Gastroesophageal sphincter (tissue), 4 donors: ENCODE data around the gene DUSP8. TPM values are rescaled to one million over a fixed set of nuclear protein-coding genes. Genes with fewer than 3 reads are reported as not detected.

ENCODE experiments used
- ATAC-seq: fragments of 150-250 bp; one replicate; pipeline ENCODE4 v1.9.1; 2016; ENCODE audit warnings: mild to moderate bottlenecking, moderate library complexity
- H3K27ac ChIP-seq, 4 donors: fragments of 200-600 bp; sonication (generic) in 3 of 4; 1 replicate in 3 of 4; 2 replicates in 1 of 4; pipeline ENCODE4 v1.5.1; 2016 to 2019
- H3K27me3 ChIP-seq: fragments of 200-600 bp; sonication (generic); one replicate; pipeline ENCODE4 v1.5.1; 2019
- H3K36me3 ChIP-seq, 2 donors: fragments of 200-600 bp; sonication (generic); one replicate each; pipeline ENCODE4 v1.5.1; 2019; ENCODE audit warnings: control low read depth in 1 of 2
- H3K4me1 ChIP-seq, 3 donors: fragments of 200-600 bp; sonication (generic); 1 replicate in 2 of 3; 2 replicates in 1 of 3; pipeline ENCODE4 v1.5.1; 2016 to 2019; ENCODE audit warnings: control low read depth in 2 of 3
- H3K4me3 ChIP-seq, 2 donors: fragments of 200-600 bp; sonication (generic); one replicate each; pipeline ENCODE4 v1.5.1; 2019; ENCODE audit warnings: mild to moderate bottlenecking in 1 of 2, moderate library complexity in 1 of 2
- H3K9me3 ChIP-seq, 3 donors: fragments of 200-600 bp; sonication (generic); one replicate each; pipeline ENCODE4 v1.5.1; 2017 to 2019; ENCODE audit warnings: control low read depth in 2 of 3
- EP300 ChIP-seq: sonication (generic); formaldehyde crosslinking; IDR thresholded peaks from one replicate; pipeline ENCODE4 v1.6.1; 2017; ENCODE audit warnings: antibody characterized with exemption, mild to moderate bottlenecking
- POLR2A ChIP-seq, 2 donors: fragments of 450-650 bp; IDR thresholded peaks; one replicate each; pipeline ENCODE4 v1.6.1; 2017; ENCODE audit warnings: antibody characterized with exemption in 2 of 2, mild to moderate bottlenecking in 2 of 2, moderate library complexity in 1 of 2
- POLR2AphosphoS5 ChIP-seq: sonication (generic); formaldehyde crosslinking; IDR thresholded peaks from one replicate; pipeline ENCODE4 v1.6.1; 2017; ENCODE audit warnings: antibody characterized with exemption
- WGBS, 2 donors: methylation state at CpG; one replicate each; pipeline ENCODE4 v1.1.5; 2018; ENCODE audit warnings: low coverage in 1 of 2; 5-methylcytosine and 5-hydroxymethylcytosine counted together
- total RNA-seq, 4 donors: library from RNA; depleted of rRNA; stranded (reverse); fragments of >200 nt; gene quantifications; one replicate each; pipeline ENCODE4 v1.1.0, GENCODE V29; 2016
- TF ChIP-seq, protein P1 (sequence below), 4 experiments: fragments of 200-600 bp in 2 of 4; fragments of 450-650 bp in 2 of 4; sonication (generic) in 1 of 4; IDR thresholded peaks; one replicate each; pipeline ENCODE4 v1.5.1; 2017 to 2019; ENCODE audit warnings: antibody characterized with exemption in 4 of 4, mild to moderate bottlenecking in 2 of 4, moderate library complexity in 2 of 4

DUSP8 gene
- total RNA-seq, 4 donors from 2014 or later, result 3.3 to 7.8 (median 4.9) TPM

DNA sequence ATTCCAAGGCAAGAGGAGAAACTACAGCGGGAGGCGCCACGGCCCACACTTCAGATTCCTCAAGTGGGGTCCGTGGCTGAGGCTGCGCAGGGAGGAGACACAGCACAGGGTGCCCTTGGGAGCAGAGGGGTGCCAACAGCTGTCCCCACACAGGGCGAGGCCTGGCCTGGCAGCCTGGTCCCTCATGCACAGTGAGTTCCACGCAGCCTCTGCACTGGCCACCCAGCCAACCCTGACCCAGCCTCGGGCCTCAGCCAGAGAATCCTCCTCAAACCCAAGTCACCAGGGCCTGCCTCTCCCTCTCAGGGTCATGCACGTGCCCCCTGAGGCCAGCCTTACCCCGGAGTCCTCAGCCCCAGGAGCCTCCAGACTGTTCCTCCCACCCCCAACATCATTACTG is 63.1 kb downstream of the DUSP8 start:
- Histone ChIP-seq H3K9me3 (no peaks in the 10 kb centered on the region), H3K36me3 (no peaks in the 10 kb centered on the region), H3K4me1 (peaks cover 0 to 90% (median 53%) of the 10 kb centered on the region in 3 donors), H3K27me3 (no peaks in the 10 kb centered on the region), H3K27ac (peak overlapping the region in 2 of 4 donors; percentile 9 to 49), H3K4me3 (no peak overlapping the region)
- TF ChIP-seq EP300, result no peak
- no peak for TF ChIP-seq POLR2AphosphoS5
- no peak for ATAC-seq
- 40% methylated on average over 1 of the region's 10 CpGs; no CpG with 5 or more reads in 1 of the 2 donors for WGBS, 2 donors

DNA sequence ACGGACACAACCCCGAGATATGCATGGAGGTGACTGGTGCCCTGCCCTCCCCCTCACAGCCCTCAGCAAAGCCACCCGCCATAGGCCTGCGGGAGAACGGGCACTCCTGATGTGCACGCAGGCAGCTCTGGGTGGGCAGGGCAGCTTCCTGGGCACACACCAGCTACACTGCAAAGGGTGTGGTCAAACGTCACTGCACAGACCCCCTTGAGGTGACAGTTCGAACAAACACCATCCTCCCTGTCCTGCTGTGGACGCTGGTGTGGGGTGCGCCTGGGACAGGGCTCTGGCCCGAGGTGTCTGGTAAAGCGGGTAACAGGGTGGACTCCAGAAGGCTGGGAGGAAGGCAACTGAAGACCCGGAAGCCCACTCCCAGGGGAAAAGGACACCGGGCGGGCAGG is 63.6 kb downstream of the DUSP8 start:
- no peaks in the 10 kb centered on the region for H3K27me3 ChIP-seq
- no peak for ATAC-seq
- peaks cover 0 to 90% (median 53%) of the 10 kb centered on the region in 3 donors for H3K4me1 ChIP-seq
- H3K9me3 ChIP-seq, result no peaks in the 10 kb centered on the region
- H3K36me3 ChIP-seq, result no peaks in the 10 kb centered on the region
- H3K4me3 ChIP-seq, result no peak overlapping the region
- 38% methylated on average over 3 of the region's 15 CpGs; no CpG with 5 or more reads in 1 of the 2 donors for WGBS, 2 donors
- no peak for TF ChIP-seq POLR2AphosphoS5
- TF ChIP-seq, protein P1, sequence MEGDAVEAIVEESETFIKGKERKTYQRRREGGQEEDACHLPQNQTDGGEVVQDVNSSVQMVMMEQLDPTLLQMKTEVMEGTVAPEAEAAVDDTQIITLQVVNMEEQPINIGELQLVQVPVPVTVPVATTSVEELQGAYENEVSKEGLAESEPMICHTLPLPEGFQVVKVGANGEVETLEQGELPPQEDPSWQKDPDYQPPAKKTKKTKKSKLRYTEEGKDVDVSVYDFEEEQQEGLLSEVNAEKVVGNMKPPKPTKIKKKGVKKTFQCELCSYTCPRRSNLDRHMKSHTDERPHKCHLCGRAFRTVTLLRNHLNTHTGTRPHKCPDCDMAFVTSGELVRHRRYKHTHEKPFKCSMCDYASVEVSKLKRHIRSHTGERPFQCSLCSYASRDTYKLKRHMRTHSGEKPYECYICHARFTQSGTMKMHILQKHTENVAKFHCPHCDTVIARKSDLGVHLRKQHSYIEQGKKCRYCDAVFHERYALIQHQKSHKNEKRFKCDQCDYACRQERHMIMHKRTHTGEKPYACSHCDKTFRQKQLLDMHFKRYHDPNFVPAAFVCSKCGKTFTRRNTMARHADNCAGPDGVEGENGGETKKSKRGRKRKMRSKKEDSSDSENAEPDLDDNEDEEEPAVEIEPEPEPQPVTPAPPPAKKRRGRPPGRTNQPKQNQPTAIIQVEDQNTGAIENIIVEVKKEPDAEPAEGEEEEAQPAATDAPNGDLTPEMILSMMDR (IDR thresholded peaks at IDR 0.05), result no peak
- TF ChIP-seq POLR2A (IDR thresholded peaks at IDR 0.05), result no peak
- no peak for TF ChIP-seq EP300
- H3K27ac ChIP-seq, result no peak overlapping the region

DNA sequence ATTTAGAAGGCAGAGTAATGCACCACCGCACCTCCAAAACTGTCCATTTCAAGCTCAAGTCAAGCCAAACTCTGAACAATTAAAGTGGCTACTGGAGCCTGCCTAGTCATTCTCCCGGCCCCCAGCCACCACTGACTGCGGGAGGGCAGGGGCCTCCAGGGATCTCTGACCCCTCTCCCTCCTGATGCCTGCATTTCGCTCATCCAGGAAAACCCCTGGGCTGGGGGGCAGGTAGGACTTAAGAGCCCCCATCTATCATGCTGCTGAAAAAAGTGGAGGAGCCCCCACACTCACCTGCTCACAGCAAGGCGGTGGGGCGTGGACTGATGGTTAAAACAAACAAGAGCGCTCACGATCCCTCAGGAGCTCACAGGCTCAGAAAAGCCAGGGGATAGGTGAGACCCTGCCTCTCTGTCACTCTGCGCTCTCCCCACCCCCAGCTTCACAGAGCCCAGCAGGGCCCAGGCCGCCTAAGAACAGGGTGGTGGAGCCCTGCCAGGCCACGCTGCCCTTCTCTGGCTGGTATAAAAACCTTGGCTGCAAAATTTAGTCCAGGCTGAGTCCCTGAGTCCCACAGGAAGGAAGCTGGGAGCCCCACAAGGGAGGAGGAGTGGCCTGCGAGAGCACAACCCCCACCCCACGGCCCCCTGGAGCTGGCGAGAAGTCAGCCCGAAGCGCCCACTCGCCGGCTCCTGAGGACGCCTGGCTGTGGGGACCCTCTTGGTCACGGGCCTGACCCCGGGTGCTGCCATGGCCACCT is 64.5 kb downstream of the DUSP8 start:
- Histone ChIP-seq H3K27me3 (no peaks in the 10 kb centered on the region), H3K36me3 (no peaks in the 10 kb centered on the region), H3K4me1 (peaks cover 0 to 91% (median 60%) of the 10 kb centered on the region in 3 donors), H3K4me3 (no peak overlapping the region), H3K9me3 (no peaks in the 10 kb centered on the region), H3K27ac (peak overlapping the region in 3 of 4 donors; percentile 17 to 66 (median 45))
- TF ChIP-seq POLR2A (IDR thresholded peaks at IDR 0.05) (no peak), POLR2AphosphoS5 (no peak), EP300 (no peak)
- TF ChIP-seq, protein P1 (IDR thresholded peaks at IDR 0.05), result no peak
- 57% methylated on average over 5 of the region's 21 CpGs; no CpG with 5 or more reads in 1 of the 2 donors for WGBS, 2 donors
- peak; percentile 14 for ATAC-seq

DNA sequence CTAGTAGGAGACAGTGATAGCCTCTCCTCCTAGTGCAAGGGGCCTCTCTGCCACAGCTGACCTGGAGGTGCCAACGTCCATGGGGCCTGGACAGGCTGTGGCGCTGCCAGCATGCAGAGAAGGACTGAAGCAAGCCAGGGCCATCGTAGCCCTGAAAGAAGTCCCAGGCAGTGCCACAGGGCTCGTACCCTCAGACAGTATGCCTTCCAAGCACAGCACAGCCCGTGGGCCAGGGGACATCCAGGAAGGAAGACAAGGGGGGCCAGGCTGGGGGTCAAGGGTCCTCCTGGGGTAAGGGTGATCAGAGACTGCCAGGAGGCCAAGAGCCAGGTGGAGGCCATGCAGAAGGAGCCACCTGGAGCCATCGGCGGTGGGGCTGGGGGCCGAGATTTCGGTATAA is 65.1 kb downstream of the DUSP8 start:
- no peak for TF ChIP-seq EP300
- TF ChIP-seq POLR2AphosphoS5, result no peak
- TF ChIP-seq POLR2A (IDR thresholded peaks at IDR 0.05), result no peak
- TF ChIP-seq, protein P1 (IDR thresholded peaks at IDR 0.05), result no peak
- Histone ChIP-seq H3K36me3 (no peaks in the 10 kb centered on the region), H3K27me3 (no peaks in the 10 kb centered on the region), H3K4me3 (no peak overlapping the region), H3K4me1 (peaks cover 0 to 91% (median 65%) of the 10 kb centered on the region in 3 donors), H3K27ac (peak overlapping the region in 2 of 4 donors; percentile 45 to 66), H3K9me3 (no peaks in the 10 kb centered on the region)
- WGBS, 2 donors, result 66 to 94% methylated on average over 4 to 7 of the region's 9 CpGs
- ATAC-seq, result no peak

DNA sequence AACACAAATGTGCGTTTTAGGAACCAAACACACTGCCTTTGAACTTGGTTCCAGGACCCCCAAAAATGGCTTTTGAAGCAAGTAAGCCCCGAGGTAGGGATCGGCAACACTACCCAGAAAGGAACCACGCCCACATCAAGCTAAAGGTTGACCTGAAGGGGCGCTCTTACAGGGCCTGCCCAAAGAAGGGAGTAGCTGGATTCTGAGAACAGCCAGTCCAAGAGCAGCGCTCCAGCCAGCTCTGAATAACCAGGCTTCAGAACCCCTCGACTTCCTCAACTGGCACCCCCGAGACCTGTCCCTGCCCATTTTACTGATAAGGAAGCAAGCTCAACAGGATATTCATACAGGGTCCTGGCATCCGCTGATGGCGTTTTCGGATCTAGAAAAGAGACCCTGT is 66.6 kb downstream of the DUSP8 start:
- no peak for ATAC-seq
- Histone ChIP-seq H3K9me3 (no peaks in the 10 kb centered on the region), H3K4me1 (peaks cover 0 to 97% (median 68%) of the 10 kb centered on the region in 3 donors), H3K4me3 (no peak overlapping the region), H3K27me3 (no peaks in the 10 kb centered on the region), H3K27ac (no peak overlapping the region), H3K36me3 (no peaks in the 10 kb centered on the region)
- TF ChIP-seq EP300 (no peak), POLR2A (IDR thresholded peaks at IDR 0.05) (no peak), POLR2AphosphoS5 (no peak)
- TF ChIP-seq, protein P1 (IDR thresholded peaks at IDR 0.05), result no peak
- WGBS, 2 donors, result 70% methylated on average over 5 of the region's 11 CpGs; no CpG with 5 or more reads in 1 of the 2 donors
